NCI-H82 treated with DMSO at 0.1 percent for 48 hours (cell line): Measurements from ENCODE around the gene COX6B1.
A peak's percentile ranks its signal among the peaks of the same experiment; 100 is the strongest.
"Not testable (repeated sequence)": the region's sequence is repeated elsewhere in the genome, so short reads cannot be mapped to it uniquely, and the experiment has no call there.

Experiments used
- DNase-seq: peaks from one replicate; lab custom pipeline; 2025; ENCODE audit not compliant: unreplicated experiment; lab: John Stamatoyannopoulos, UW

The COX6B1 gene

GRCh38 chr19:35648017-35648961 is at the start of gene COX6B1:
Gene COX6B1, plus strand, starts transcription at chr19:35648323. Its CDS starts 2,921 bp downstream, at chr19:35651244.
- peak; percentile 97 for DNase-seq

- no peak for DNase-seq
These were observed 46.2 kb upstream of the COX6B1 start for GRCh38 chr19:35601971-35602370.

GRCh38 chr19:35604436-35604835 is 43.7 kb upstream of the COX6B1 start:
- DNase-seq = not testable (repeated sequence)

- DNase-seq = not testable (repeated sequence)
These were observed 41.0 kb upstream of the COX6B1 start for GRCh38 chr19:35607170-35607569.

- no peak for DNase-seq
These were observed 40.5 kb upstream of the COX6B1 start for GRCh38 chr19:35607661-35608060.

GRCh38 chr19:35608251-35608650 is 39.9 kb upstream of the COX6B1 start:
- DNase-seq = no peak

GRCh38 chr19:35609851-35610353 is 38.2 kb upstream of the COX6B1 start:
- no peak for DNase-seq

GRCh38 chr19:35612224-35612558 is 35.9 kb upstream of the COX6B1 start:
- DNase-seq = no peak

- DNase-seq = peak; percentile 70
These were observed 35.4 kb upstream of the COX6B1 start, which contains the start of gene HAUS5 for GRCh38 chr19:35612559-35613321. Gene HAUS5, plus strand, starts transcription at chr19:35612735. Its CDS starts 60 bp downstream, at chr19:35612795.

GRCh38 chr19:35613574-35613973 is 34.5 kb upstream of the COX6B1 start:
- no peak for DNase-seq

GRCh38 chr19:35615036-35615435 is 33.1 kb upstream of the COX6B1 start:
- DNase-seq = no peak

GRCh38 chr19:35618857-35619256 is 29.3 kb upstream of the COX6B1 start:
- DNase-seq = no peak

GRCh38 chr19:35619290-35619923 is 28.7 kb upstream of the COX6B1 start:
- no peak for DNase-seq

GRCh38 chr19:35620001-35620400 is 28.1 kb upstream of the COX6B1 start:
- DNase-seq = no peak

- DNase-seq = no peak
These were observed 26.4 kb upstream of the COX6B1 start for GRCh38 chr19:35621708-35622107.

GRCh38 chr19:35622750-35623149 is 25.4 kb upstream of the COX6B1 start:
- no peak for DNase-seq

GRCh38 chr19:35623327-35624010 is 24.7 kb upstream of the COX6B1 start:
- no peak for DNase-seq

- DNase-seq = no peak
These were observed 19.9 kb upstream of the COX6B1 start for GRCh38 chr19:35628264-35628564.

- peak; percentile 96 for DNase-seq
These were observed 19.4 kb upstream of the COX6B1 start, which contains the start of gene RBM42 for GRCh38 chr19:35628565-35629331. Gene RBM42, plus strand, starts transcription at chr19:35629036. Its CDS starts 118 bp downstream, at chr19:35629154.

GRCh38 chr19:35629332-35629633 is 18.8 kb upstream of the COX6B1 start:
- DNase-seq = no peak
